ENCODE data around the gene TTYH3.
"Not testable (repeated sequence)": the region's sequence is repeated elsewhere in the genome, so short reads cannot be mapped to it uniquely, and the experiment has no call there.

The TTYH3 gene

DNA sequence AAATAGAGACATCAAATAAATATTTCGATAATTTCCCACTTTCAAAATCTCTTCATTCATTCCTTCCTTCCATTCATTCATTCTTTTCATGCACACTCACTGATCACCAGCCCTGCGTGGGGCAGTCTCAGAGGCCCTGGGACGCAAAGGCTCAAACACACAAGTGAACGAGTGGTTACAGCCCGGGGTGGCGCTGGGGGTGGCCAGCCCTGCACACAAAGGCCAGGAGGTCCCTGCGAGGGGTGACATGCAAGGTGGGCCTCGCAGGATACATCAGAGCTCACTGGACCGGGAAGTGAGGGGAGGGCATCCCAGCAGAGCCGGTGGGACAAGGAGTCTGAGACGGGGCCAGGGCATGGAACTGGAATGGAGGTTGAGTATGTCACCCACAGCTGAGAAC lies 29.9 kb upstream of the TTYH3 start:
- FAIRE-seq = no peak

DNA sequence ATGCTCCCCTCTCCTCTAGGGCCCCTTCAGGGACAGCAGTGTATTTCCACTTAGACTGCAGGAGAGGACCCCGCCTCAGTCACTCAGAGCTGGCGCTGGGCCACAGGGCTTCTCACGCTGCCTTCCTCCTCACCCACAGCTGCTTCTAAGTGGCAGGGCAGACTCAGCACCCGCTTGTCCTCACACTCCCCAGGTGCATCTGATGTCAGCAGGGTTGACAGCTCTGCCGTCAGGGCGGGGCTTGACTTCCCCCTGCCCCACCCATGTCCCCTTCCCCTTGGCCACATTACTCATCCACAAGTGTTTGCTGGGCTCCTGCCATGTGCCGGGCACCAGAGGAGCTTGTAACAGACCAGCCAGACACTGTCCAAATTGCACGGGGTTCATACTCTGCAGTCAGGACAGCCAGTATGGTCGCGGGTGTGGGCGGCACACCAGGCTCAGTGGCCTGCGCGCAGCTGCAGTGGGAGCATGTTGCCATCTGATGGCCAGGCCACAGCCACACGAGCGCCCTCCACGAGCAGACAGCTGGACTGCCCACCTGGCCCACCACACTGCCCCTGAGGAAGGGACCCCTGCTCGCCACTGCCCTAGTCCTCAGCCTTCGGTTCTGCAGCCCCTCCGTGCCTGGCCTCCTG lies 29.3 kb upstream of the TTYH3 start:
- FAIRE-seq = no peak
- no peak for DNase-seq (ENCODE audit: extremely low spot score, insufficient read length, low read depth)

More for the DNA sequence above, 29.9 kb upstream of the TTYH3 start:
- no peak for DNase-seq (ENCODE audit: extremely low spot score, insufficient read length, low read depth)

GRCh38 chr7:2603044-2603965 lies 28.5 kb upstream of the TTYH3 start:
- FAIRE-seq (no peak), DNase-seq (ENCODE audit: extremely low spot score, insufficient read length, low read depth) (no peak)

DNA sequence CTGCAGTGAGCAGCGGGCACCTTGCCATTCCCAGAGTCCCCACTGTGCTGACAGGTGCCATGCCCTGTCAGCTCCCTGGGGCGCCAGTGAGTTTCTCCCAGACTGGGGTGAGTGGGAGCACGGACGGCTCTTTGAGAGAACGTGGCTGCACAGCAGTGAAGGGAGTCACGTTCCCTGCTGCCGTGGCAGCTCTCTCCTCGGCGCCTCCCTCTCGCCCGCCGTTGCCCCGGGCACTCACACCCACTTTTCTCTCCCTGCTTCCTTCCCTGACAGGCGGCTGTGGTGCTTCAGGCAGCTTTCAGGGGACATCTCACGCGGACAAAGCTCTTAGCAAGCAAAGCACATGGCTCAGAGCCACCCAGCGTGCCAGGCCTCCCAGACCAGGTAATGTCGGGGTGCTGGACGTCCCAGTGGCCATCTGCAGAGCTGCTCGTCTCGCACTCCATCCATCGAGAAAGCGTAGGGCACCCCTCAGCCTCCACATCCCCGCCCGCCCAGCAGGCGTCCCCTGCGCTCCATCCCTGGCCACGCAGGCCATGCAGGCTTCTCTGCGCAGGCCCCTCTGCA lies 27.1 kb upstream of the TTYH3 start:
- FAIRE-seq = no peak
- no peak for DNase-seq (ENCODE audit: extremely low spot score, insufficient read length, low read depth)

DNA sequence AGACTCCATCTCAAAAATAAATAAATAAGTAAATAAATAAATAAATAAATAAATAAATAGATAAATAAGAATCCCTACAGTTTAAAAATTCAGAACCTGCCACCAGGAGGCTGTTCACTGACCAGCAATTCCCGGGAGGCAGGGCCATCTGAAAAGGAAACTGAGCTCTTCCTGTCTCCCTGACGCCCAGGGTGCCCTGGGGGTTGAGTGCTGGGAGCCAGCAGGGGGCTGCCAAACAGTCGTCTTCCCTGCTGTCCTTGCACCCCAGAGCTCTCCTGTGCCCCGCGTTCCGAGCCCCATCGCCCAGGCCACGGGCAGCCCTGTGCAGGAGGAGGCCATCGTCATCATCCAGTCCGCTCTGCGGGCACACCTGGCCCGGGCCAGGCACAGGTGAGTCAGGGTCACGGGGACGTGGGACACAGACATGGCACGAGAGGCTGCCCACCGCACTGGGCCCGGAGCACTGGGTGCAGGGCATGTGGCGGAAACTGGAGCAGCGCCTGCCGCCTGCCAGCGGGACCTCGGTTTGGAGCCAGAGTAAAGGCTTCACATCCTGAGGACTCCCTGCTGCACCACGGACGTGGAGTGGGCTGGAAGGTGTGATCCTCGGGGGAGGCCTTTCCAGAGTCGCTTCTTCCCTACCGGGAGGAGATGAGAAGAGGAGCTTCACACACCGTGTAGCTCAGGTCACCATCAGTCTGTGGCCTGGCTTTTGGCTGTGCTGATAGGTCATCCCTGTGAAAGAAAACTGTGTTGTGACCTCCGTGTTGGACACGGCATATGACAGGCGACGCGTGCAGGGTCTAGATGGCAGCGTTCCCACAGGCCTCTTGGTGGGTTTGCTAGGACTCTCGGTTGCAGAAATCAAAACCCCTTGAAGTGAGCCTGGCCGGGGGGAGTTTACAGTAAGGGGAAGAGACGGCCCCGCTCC lies 25.9 kb upstream of the TTYH3 start:
- FAIRE-seq (no peak), DNase-seq (ENCODE audit: extremely low spot score, insufficient read length, low read depth) (no peak)

- DNase-seq (ENCODE audit: extremely low spot score, insufficient read length, low read depth) (no peak), FAIRE-seq (no peak)
Measured at GRCh38 chr7:2606539-2606936, 25.2 kb upstream of the TTYH3 start.

- FAIRE-seq (no peak), DNase-seq (ENCODE audit: extremely low spot score, insufficient read length, low read depth) (no peak)
Measured at GRCh38 chr7:2607122-2607922, 24.5 kb upstream of the TTYH3 start.

DNA sequence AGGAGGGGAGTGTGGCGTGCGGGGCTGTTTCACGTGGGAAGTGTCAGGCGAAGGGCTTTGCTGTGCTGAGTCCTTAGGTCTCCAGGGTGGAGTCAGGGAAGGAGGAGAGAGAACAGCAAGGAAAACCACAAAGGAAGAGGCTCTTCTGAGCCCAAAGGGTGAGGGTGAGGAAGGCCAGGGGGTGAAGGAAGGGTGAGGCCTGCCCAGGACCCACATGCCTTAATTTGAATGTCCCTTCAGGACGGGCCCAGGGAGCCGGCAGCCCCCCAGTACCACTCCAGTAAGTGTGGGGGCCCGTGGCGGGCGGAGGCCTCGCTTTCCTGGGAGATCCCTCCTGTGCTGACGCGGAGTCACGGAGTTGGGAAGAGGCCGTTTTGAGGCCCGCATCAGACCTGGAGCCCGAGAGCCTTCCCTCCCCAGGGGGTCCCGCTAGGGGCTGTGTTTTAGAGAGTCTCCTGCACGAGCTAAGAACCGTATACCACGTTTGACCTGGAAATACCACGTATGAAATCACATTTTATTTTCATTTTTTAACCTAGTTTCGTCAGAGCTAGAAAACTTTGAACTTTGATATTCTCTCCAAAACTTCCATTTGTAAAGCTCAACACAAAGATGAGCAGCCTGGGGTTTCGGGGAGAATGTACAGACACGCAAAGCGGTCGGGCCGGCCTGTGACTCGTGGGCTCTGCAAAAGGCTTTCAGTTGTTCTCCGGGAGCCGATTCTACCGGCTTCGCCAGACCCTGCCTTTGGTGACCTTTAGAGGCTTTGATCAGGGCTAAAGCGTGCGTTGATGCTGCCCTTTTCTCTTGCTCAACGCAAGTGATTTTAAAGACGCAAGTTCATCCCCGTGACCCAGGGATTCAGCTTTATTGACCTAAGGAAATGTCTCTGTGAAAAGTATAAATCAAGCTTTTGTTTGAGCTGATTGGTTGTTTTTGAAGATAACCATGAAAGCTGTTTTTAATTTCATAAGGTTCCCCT lies 23.6 kb upstream of the TTYH3 start:
- DNase-seq (ENCODE audit: extremely low spot score, insufficient read length, low read depth) (no peak), FAIRE-seq (no peak)

DNA sequence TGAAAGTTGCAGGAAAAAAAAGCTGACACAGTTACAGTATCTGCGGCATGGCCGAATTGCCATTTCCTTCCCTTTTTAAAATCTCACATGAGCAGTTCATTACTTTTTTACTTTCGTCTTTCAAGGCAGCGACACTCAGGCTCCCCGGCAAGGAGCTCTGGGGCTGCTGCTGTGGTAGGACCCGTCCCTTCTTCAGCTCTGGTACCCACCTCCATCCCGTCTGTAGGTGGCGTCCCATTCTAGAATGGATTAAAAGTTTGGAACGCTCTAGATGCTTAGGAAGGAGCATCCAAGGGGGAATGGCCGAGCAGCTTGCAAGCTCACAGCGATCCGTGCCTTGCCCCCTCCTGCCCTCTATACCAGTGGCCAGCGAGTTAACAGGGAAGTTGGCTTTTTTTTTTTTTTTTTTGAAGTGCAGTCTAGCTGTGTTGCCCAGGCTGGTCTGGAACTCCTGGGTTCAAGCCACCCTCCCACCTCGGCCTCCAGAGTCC lies 22.8 kb upstream of the TTYH3 start:
- FAIRE-seq = peak; percentile 80
- DNase-seq (ENCODE audit: extremely low spot score, insufficient read length, low read depth) = no peak

- DNase-seq (ENCODE audit: extremely low spot score, insufficient read length, low read depth); FAIRE-seq: not testable (repeated sequence)
Measured at GRCh38 chr7:2609646-2610045, 22.1 kb upstream of the TTYH3 start.

- no peak for DNase-seq (ENCODE audit: extremely low spot score, insufficient read length, low read depth)
- FAIRE-seq = no peak
Measured at GRCh38 chr7:2610466-2610865, 21.3 kb upstream of the TTYH3 start.

DNA sequence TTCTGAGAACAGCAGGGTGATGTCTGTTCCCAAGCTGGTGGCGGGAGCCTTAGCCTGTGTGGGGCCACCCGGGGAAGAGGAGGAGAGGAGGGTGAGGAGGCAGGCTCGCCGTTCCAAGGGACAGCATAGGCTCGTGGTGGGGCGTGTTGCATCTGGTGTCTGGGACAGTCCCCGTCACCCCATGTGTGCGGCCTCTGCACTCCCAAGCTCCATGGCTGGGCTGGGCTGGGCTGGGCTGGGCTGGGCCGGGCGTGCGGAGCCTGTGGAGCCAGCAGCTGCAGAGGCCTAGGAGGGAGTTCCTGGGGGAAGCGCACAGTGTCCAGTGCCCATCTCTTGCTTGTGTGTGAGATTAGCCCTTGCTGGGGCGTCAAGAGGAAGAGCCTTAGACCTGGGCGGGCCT lies 20.9 kb upstream of the TTYH3 start:
- no peak for FAIRE-seq
- DNase-seq (ENCODE audit: extremely low spot score, insufficient read length, low read depth) = no peak

DNA sequence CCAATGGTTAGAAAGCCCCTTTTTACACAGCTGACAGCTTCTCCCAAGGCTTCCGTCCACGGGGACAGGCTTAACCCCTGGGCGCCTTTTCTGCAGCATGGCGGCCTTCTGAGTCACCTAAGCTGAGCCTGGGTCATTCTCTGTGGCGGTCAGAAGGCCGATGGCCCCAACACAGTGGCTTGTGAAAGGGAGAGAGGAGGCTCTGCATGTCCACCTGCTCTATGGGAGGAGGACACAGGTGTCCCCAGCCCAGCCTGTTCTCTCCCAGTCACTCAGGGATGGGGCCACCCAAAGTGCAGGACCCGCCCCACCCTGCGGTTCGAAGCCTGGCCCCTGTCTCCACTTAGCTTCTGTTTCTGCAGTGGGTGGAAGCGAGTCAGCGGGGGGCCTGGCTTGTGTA lies 20.4 kb upstream of the TTYH3 start:
- FAIRE-seq = no peak
- DNase-seq (ENCODE audit: extremely low spot score, insufficient read length, low read depth) = no peak

GRCh38 chr7:2611922-2612321 lies 19.9 kb upstream of the TTYH3 start:
- FAIRE-seq (no peak), DNase-seq (ENCODE audit: extremely low spot score, insufficient read length, low read depth) (no peak)

GRCh38 chr7:2612445-2613097 lies 19.2 kb upstream of the TTYH3 start:
- DNase-seq (ENCODE audit: extremely low spot score, insufficient read length, low read depth) (no peak), FAIRE-seq (no peak)

GRCh38 chr7:2613098-2613930 lies 18.5 kb upstream of the TTYH3 start:
- no peak for DNase-seq (ENCODE audit: extremely low spot score, insufficient read length, low read depth)
- no peak for FAIRE-seq

All from GM18507 (cell line).